Progenitor cell of endocrine pancreas (in vitro differentiated cells): ENCODE results near the gene KRTAP1-5. TPM values are rescaled to one million over a fixed set of nuclear protein-coding genes. Genes with fewer than 3 reads are reported as not detected.
A peak's percentile ranks its signal among the peaks of the same experiment; 100 is the strongest.

Experiments
- DNase-seq: peaks from one replicate; pipeline ENCODE4 v3.0.0; 2021; ENCODE audit warnings: low spot score; ENCODE audit not compliant: unreplicated experiment
- H3K27ac Mint-ChIP-seq: 2 replicates; pipeline ENCODE4 v1.8.0; 2021; ENCODE audit warnings: mild to moderate bottlenecking, moderate library complexity, mixed read lengths
- H3K27me3 Mint-ChIP-seq: 2 replicates; pipeline ENCODE4 v1.8.0; 2021; ENCODE audit warnings: mixed read lengths
- H3K36me3 Mint-ChIP-seq: 2 replicates; pipeline ENCODE4 v1.8.0; 2022; ENCODE audit warnings: mixed read lengths; ENCODE audit not compliant: insufficient read depth
- H3K4me1 Mint-ChIP-seq: 2 replicates; pipeline ENCODE4 v1.8.0; 2021; ENCODE audit warnings: low read depth, mixed read lengths
- H3K4me3 Mint-ChIP-seq: 2 replicates; pipeline ENCODE4 v1.8.0; 2021; ENCODE audit warnings: low read depth, mild to moderate bottlenecking, moderate library complexity, mixed read lengths
- H3K9me3 Mint-ChIP-seq: 2 replicates; pipeline ENCODE4 v1.8.0; 2021; ENCODE audit warnings: low read depth, mixed read lengths
- total RNA-seq: library from RNA; stranded (reverse); gene quantifications from 2 replicates; pipeline ENCODE4 v1.2.1, GENCODE V29; 2021
- TF ChIP-seq, protein P1 (sequence below): fragments of 200-600 bp; sonication (generic); IDR thresholded peaks from one replicate; pipeline ENCODE4 v1.5.0; 2021; ENCODE audit warnings: antibody characterized with exemption, mild to moderate bottlenecking; ENCODE audit not compliant: unreplicated experiment

Gene KRTAP1-5
- total RNA-seq, 1 donor from 2014 or later: not detected

DNA sequence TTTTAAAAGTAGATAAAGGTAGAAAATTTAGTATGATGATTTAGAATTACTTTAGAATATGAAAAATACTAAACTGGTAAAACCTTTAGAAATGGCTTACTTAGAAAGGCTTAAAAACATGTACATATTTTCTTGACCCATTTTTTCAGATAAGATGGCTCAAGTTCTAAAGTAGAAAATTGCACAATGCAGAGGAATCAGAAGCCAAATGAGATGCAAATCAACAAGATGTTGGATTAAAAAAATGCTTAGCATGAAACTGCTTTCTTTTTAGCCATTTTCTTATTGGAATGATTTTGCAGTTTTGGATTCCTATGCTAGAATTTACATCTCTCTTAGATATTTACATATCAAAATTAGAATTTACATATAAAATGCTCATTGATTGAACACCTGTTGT lies 16.6 kb downstream of the KRTAP1-5 start:
- TF ChIP-seq, protein P1, sequence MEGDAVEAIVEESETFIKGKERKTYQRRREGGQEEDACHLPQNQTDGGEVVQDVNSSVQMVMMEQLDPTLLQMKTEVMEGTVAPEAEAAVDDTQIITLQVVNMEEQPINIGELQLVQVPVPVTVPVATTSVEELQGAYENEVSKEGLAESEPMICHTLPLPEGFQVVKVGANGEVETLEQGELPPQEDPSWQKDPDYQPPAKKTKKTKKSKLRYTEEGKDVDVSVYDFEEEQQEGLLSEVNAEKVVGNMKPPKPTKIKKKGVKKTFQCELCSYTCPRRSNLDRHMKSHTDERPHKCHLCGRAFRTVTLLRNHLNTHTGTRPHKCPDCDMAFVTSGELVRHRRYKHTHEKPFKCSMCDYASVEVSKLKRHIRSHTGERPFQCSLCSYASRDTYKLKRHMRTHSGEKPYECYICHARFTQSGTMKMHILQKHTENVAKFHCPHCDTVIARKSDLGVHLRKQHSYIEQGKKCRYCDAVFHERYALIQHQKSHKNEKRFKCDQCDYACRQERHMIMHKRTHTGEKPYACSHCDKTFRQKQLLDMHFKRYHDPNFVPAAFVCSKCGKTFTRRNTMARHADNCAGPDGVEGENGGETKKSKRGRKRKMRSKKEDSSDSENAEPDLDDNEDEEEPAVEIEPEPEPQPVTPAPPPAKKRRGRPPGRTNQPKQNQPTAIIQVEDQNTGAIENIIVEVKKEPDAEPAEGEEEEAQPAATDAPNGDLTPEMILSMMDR: no peak
- H3K27me3 Mint-ChIP-seq: no peaks in the 10 kb centered on the region
- peaks cover 15% of the 10 kb centered on the region for H3K4me1 Mint-ChIP-seq

DNA sequence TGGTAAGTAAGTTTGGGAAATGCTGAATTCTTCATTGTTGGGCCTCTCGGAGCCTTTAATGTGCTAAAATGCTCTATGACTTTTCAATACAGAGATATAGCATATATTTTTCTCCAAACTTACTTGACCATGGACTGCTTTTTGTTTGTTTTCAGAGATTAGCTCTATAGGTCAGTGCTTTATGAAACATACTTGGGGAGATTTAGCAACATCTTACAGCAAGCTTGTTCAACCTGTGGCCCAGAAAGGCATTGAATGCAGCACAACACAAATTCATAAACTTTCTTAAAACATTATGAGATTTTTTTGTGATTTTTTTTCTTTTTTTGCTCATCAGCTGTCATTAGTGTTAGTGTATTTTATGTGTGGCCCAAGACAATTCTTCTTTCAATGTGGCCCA lies 17.1 kb downstream of the KRTAP1-5 start:
- Mint-ChIP-seq H3K4me1 (peaks cover 15% of the 10 kb centered on the region), H3K36me3 (no peaks in the 10 kb centered on the region), H3K4me3 (no peak overlapping the region), H3K27me3 (no peaks in the 10 kb centered on the region), H3K9me3 (no peaks in the 10 kb centered on the region), H3K27ac (no peak overlapping the region)
- no peak for DNase-seq
- TF ChIP-seq, protein P1: no peak

More for the DNA sequence above, 16.6 kb downstream of the KRTAP1-5 start:
- DNase-seq: no peak
- Mint-ChIP-seq H3K27ac (no peak overlapping the region), H3K36me3 (no peaks in the 10 kb centered on the region), H3K4me3 (no peak overlapping the region), H3K9me3 (no peaks in the 10 kb centered on the region)

DNA sequence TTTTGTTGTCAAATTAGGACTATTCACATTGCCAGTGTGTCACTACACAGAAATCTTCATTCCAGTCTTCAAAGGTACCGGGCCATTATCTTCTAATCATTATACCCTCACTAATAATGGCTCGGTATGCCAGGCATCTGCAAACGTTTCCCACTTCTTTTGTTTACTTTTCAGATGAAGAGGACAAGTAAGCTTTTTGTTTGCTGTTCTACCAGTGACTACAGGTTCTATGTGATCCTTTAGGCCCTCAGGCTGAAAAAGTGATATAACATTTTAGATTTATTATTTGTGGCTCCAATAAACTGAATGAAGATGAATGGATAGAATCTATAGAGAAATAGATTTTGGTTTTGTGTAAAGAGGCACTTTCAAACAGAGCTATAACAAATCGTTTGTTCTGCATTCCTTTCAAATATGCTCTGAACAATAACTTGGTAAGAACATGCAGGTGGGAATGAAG lies 17.7 kb downstream of the KRTAP1-5 start:
- TF ChIP-seq, protein P1: no peak
- no peaks in the 10 kb centered on the region for H3K36me3 Mint-ChIP-seq
- H3K4me1 Mint-ChIP-seq: peaks cover 15% of the 10 kb centered on the region
- no peak overlapping the region for H3K4me3 Mint-ChIP-seq
- no peaks in the 10 kb centered on the region for H3K27me3 Mint-ChIP-seq
- DNase-seq: no peak
- H3K9me3 Mint-ChIP-seq: no peaks in the 10 kb centered on the region
- peak overlapping the region; percentile 54 for H3K27ac Mint-ChIP-seq

DNA sequence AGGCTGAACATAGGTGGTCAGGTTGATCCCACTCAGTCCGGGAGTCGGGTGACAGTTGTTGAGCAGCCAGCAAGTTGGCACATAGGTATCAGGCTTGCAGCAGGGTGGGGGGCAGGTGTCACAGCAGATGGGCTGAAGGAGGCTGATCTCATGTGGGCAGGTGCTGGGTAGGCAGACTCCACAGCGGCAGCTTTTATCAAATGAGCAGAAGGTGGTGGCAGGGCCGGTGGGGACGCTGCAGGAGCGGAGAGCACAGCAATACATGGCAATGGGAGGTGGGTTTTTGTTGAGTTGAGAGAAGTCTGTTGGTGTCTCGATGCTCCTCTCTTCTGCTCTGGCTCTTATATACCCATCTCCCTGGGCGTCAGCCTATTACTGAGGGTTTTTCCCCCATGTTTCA lies 18.2 kb downstream of the KRTAP1-5 start, which contains the start of gene KRTAP3-1:
Gene KRTAP3-1, minus strand, starts transcription at position 318 of the 400 bp plus-strand sequence. Its CDS starts 54 bp downstream, at position 264.
- Mint-ChIP-seq H3K4me1 (peaks cover 16% of the 10 kb centered on the region), H3K9me3 (no peaks in the 10 kb centered on the region), H3K36me3 (no peaks in the 10 kb centered on the region), H3K27ac (peak within 1 kb of the TSS; percentile 54), H3K27me3 (no peaks in the 10 kb centered on the region), H3K4me3 (no peak within 1 kb of the TSS)
- DNase-seq: no peak
- TF ChIP-seq, protein P1: no peak

DNA sequence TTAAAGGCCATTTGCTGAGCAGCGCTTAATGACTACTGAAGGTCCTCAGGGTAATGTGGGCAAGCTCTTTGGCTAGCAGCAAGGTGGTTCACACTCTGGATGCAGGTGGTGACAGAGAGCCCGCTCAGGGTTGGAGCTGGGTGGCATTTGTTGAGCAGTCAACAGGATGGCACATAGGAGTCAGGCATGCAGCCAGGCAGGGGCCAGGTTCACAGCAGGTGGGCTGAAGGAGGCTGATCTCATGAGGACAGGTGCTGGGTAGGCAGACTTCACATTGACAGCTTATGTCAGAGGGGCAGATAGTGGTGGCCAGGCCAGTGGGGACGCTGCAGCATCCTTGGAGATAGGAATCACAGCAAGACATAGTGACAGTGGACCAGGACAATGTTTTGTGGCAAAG lies 22.6 kb downstream of the KRTAP1-5 start:
- Mint-ChIP-seq H3K9me3 (no peaks in the 10 kb centered on the region), H3K27me3 (no peaks in the 10 kb centered on the region), H3K4me1 (peaks cover 11% of the 10 kb centered on the region), H3K36me3 (no peaks in the 10 kb centered on the region), H3K27ac (no peak overlapping the region), H3K4me3 (no peak overlapping the region)
- no peak for DNase-seq
- TF ChIP-seq, protein P1: no peak
